HepG2 (cell line): ENCODE results near the gene OPA3. TPM values are rescaled to one million over a fixed set of nuclear protein-coding genes. Genes with fewer than 3 reads are reported as not detected.

Source experiments
- AGO1 ChIP-seq: fragments of 200-400 bp; formaldehyde crosslinking; IDR thresholded peaks from 2 replicates; pipeline ENCODE4 v1.6.1; 2017; ENCODE audit warnings: mild to moderate bottlenecking, low read depth, low read length, moderate library complexity; ENCODE audit not compliant: poor library complexity, severe bottlenecking
- ATF1 ChIP-seq: IDR thresholded peaks from 2 replicates; pipeline ENCODE4 v1.6.1; 2016; ENCODE audit warnings: mild to moderate bottlenecking, control low read depth
- DMAP1 ChIP-seq: IDR thresholded peaks from 2 replicates; pipeline ENCODE4 v1.6.1; 2016
- FOXO1 ChIP-seq: sonication (generic); formaldehyde crosslinking; IDR thresholded peaks from 2 replicates; pipeline ENCODE4 v1.4.0; 2020; ENCODE audit warnings: missing genetic modification reagents
- SNAPC4 ChIP-seq: sonication (generic); formaldehyde crosslinking; IDR thresholded peaks from 2 replicates; pipeline ENCODE4 v1.4.0; 2020; ENCODE audit warnings: mild to moderate bottlenecking, missing genetic modification reagents
- SP4 ChIP-seq: sonication (generic); formaldehyde crosslinking; IDR thresholded peaks from 2 replicates; pipeline ENCODE4 v1.8.1; 2023; ENCODE audit warnings: mild to moderate bottlenecking, missing genetic modification reagents
- SYNCRIP ChIP-seq: fragments of 200-400 bp; formaldehyde crosslinking; IDR thresholded peaks from 2 replicates; pipeline ENCODE4 v1.6.1; 2018; ENCODE audit warnings: mild to moderate bottlenecking, low read depth, low read length; ENCODE audit not compliant: insufficient read depth
- TFE3 ChIP-seq: IDR thresholded peaks from 2 replicates; pipeline ENCODE4 v1.6.1; 2016
- XBP1 ChIP-seq: sonication (generic); formaldehyde crosslinking; IDR thresholded peaks from 2 replicates; pipeline ENCODE4 v1.5.0; 2020; ENCODE audit warnings: missing genetic modification reagents
- ZBTB4 ChIP-seq: sonication (generic); formaldehyde crosslinking; IDR thresholded peaks from 2 replicates; pipeline ENCODE4 v1.4.0; 2020; ENCODE audit warnings: missing genetic modification reagents, mild to moderate bottlenecking, borderline replicate concordance
- ZKSCAN8 ChIP-seq: IDR thresholded peaks from 2 replicates; pipeline ENCODE4 v1.6.1; 2016; ENCODE audit warnings: borderline replicate concordance, missing genetic modification reagents, missing compliant biosample characterization
- ZNF609 ChIP-seq: sonication (generic); formaldehyde crosslinking; IDR thresholded peaks from 2 replicates; pipeline ENCODE4 v1.4.0; 2020; ENCODE audit warnings: mild to moderate bottlenecking, missing genetic modification reagents, borderline replicate concordance
- polyA plus RNA-seq, 8 experiments: library from polyadenylated mRNA; depleted of rRNA in 3 of 8; stranded (reverse) in 7 of 8; unstranded in 1 of 8; fragments of >200 nt; fragmentation: Illumina TruSeq in 4 of 8; extraction: Trizol in 4 of 8; gene quantifications; 2 replicates each; pipeline versions ENCODE4 v1.2.1 to v1.2.3, GENCODE V29; 2011 to 2016; ENCODE audit warnings: low read depth in 4 of 8, missing spikeins in 1 of 8, mixed read lengths in 1 of 8; ENCODE audit not compliant: insufficient read depth in 1 of 8
- total RNA-seq, 5 experiments: library from RNA; depleted of rRNA; stranded (reverse); fragments of >200 nt; fragmentation: Illumina TruSeq; extraction: Trizol; gene quantifications; 2 replicates each; pipeline ENCODE4 v1.2.3, GENCODE V29; 2016; ENCODE audit warnings: low read depth in 1 of 5

OPA3 gene
- total and polyA plus RNA-seq, 2 of the 13 experiments (the other 11 are each of a cell fraction or from before 2014, with no cell fraction given), result 8.3 to 17.7 TPM

- peak; percentile 51; the same call in 1 of the 2 replicates for TF ChIP-seq DMAP1 (CRISPR knock-in tag)
- TF ChIP-seq AGO1, result peak; percentile 64
- TF ChIP-seq ATF1 (CRISPR knock-in tag), result peak; percentile 98
- TF ChIP-seq FOXO1 (CRISPR knock-in tag), result peak; percentile 49; the same call in 1 of the 2 replicates
- TF ChIP-seq ZBTB4 (CRISPR knock-in tag), result 0 out of 2 replicates have a peak, but pooled peaks have one; percentile 16
- no peak for TF ChIP-seq SYNCRIP
- TF ChIP-seq ZNF609, result peak; percentile 42; the same call in 1 of the 2 replicates
- TF ChIP-seq ZKSCAN8 (CRISPR knock-in tag), result no peak
- 0 out of 2 replicates have a peak, but pooled peaks have one; percentile 31 for TF ChIP-seq XBP1 (CRISPR knock-in tag)
- peak; percentile 90; the same call in 1 of the 2 replicates for TF ChIP-seq SP4 (CRISPR knock-in tag)
- TF ChIP-seq TFE3 (CRISPR knock-in tag), result peak; percentile 39; the same call in 1 of the 2 replicates
- TF ChIP-seq SNAPC4 (CRISPR knock-in tag), result peak; percentile 80; the same call in 1 of the 2 replicates
These were observed at the start of gene OPA3 (continued) for GRCh38 chr19:45584332-45585157.
